NCI-H1694 (cell line): ENCODE results near the gene AP5B1.

ENCODE experiments used
- DNase-seq: peaks from one replicate; lab custom pipeline; 2025; lab: John Stamatoyannopoulos, UW

Gene AP5B1

DNA sequence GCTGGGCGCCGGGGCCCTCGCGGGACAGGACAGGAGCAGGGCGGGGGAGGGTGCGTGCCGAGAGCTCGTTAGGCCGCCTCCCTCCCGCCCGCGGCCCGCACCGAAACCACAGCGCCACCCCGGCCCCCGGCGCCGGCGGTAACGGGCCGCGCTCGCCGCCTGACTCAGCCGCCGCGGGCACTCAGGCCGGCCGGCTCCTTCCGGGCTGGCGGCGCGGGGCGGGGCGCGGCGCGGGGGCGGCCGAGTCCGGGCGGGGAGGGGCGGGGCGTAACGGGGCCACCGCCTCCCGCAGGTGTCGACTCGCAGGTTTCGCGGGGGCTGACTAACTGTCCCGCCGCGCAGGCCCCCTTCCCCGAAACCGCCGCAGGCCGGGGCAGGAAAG, at the start of gene AP5B1:
Gene AP5B1, minus strand, starts transcription at position 207 of the 382 bp plus-strand sequence. CDS start 385 bp downstream, outside the sequence.
- DNase-seq = no peak

- no peak for DNase-seq
Measured at GRCh38 chr11:65829459-65829858, 48.7 kb upstream of the AP5B1 start.

DNA sequence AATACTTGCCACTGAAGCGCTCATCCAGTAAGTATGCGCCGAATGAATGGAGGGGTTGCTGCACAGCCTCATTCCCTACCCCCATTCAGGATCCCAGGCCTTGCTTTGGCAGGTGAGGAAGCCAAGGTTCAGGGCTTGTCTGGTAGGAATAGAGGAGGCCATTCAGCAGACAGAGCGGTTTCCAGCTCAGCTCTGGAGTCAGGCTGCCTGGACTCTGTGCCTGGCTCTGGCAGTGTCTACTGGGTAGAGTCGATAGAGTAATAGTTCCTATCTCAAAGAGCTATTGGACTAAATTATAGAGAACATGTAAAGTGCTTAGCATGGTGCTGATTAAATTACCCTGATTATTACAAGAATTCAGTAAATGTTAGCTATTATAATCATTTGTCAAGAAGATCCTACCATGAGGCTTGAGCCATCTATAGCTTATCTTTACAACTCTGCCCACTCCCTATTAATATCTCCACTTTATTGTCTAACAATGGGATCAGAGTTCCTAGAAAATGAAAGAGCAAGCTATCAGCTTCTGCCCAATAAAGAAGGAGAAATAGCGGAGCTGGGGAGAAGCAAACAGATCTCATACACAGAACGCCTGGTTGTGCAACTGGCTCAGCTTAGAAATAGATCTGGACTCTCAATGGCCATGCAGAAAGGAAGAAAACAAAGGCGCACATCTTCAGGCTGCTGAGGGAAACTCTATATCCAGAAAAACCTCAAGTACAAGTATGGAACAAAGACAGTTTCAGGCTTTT, 46.4 kb upstream of the AP5B1 start:
- no peak for DNase-seq

- DNase-seq = no peak
Measured at GRCh38 chr11:65822776-65823528, 42.2 kb upstream of the AP5B1 start.

GRCh38 chr11:65821107-65821506, 40.3 kb upstream of the AP5B1 start:
- no peak for DNase-seq

GRCh38 chr11:65817835-65818680, 37.3 kb upstream of the AP5B1 start:
- peak; percentile 66 for DNase-seq

DNA sequence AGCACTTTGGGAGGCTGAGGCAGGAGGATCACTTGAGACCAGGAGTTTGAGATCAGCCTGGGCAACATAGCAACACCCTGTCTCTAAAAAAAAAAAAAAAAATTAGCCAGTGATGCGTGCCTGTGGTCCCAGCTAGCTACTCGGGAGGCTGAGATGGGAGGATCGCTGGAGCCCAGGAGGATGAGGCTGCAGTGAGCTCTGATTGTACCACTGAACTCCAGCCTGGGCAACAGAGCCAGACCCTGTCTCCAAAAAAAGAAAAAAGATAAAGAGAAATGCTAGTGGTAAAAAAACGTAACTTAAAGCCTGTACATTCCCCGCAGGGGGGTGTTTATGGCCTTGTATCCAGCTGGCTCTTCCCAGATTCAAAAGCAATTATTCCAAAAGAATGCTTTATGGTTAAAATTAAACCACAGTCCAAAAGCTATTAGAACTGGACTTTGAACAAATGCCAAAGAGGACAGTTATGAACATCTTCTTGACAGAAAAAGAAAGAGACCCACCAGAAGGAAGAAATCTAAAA, 36.6 kb upstream of the AP5B1 start:
- DNase-seq = no peak

DNA sequence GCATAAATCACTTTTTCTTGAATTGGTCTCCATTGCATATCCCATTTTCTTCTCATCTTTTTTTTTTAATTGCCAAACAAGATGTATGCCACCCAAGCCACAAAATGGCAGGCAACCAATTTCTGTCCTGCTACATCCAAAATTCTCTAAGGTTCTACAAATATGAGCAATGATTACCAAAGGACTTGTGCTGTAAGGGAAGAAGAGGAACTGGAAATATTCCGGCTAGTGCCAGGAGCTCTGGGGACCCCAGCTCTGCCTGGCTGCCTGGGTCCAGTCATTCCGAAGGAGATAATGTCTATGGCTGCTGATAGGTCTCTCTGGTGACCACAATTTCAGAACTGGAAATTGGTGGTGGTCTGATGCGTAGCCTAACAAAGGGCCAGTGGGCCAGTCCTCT, 35.9 kb upstream of the AP5B1 start:
- no peak for DNase-seq

GRCh38 chr11:65814986-65815565, 34.3 kb upstream of the AP5B1 start:
- DNase-seq = no peak

- DNase-seq = no peak
Measured at GRCh38 chr11:65814131-65814985, 33.6 kb upstream of the AP5B1 start.

- DNase-seq = no peak
Measured at GRCh38 chr11:65811764-65812475, 31.1 kb upstream of the AP5B1 start.

DNA sequence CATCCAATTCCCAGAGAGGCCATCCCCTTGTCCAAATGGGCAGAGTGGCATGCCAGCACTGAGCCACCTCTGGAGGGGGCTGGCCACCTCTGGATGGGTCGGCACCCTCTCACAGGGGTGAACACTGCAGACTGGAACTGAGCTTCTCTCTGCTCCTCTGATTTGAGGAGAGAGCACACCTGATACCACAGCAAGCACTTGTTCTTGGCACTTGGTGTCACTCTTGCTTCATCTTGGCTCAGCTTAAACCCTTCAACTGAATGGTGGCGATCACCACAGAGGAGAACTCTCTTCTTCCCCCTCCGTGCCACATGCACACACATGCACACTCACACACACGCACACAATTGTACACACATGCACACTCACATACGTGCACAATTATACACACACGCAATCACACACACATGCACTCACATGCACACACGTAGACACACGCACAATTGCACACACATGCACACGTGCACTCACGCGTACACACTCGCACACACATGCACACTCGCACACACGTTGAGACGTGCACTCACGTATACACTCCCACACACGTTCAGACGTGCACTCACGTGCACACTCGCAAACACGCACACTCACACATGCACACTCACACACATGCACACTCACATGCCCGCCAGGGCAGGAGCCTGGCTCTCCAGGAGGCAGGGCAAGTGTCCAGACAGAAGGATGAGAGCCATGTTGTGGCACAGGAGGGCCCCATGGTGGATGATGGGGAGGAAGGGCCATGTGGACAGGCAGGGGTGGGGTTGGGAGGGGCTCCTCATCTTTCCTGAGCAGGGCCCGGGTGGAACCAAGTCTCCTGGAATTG, 29.5 kb upstream of the AP5B1 start:
- DNase-seq = no peak

- DNase-seq = no peak
Measured at GRCh38 chr11:65809496-65809895, 28.7 kb upstream of the AP5B1 start.

DNA sequence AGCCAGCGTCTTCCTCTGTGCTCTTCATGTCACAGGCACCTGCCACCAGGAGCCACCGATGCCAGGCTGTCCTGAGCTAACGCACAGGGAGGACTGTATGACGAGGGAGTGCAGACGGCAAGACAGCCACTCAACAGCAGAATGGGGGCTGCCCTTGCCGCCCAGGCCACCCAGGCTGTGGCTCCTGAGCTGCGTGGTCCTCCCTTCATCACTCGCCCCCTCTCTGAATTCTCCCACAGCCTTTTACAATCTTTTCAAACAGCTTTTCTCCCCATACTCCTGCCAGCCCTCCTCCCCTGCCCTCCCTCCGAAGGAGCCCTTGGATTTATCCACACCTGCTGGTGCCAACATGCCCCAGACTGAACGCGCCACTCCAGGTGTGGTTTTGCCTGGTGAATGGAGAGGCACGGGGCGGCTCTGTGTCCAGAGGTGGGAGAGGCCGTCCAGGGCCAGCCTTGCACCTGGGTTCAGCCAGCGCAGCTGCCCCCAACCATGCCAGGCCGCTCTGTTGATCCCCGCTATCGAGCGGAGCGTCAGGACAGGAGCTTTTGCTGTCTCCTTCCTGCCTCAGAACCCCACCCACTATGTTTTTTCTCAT, 28.1 kb upstream of the AP5B1 start:
- DNase-seq = no peak

DNA sequence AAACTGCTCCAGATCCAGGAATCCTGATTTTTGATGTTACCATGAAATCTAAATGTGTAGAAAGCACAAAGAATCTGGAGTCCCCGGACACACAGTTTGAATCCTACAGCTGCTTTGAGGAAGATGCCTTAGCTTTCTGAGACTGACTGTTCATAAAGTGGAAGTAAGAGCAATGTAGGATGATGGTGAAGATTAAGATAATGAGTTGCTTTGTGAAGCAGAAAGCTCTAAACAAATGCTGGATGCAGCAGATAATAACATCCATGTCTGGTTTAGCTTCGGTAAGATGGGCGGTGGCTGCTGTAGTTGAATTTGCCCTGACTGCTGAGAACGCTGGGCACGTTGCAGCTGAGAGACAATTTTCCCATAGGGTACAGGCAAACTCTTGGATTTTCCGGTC, 26.2 kb upstream of the AP5B1 start:
- DNase-seq = no peak

DNA sequence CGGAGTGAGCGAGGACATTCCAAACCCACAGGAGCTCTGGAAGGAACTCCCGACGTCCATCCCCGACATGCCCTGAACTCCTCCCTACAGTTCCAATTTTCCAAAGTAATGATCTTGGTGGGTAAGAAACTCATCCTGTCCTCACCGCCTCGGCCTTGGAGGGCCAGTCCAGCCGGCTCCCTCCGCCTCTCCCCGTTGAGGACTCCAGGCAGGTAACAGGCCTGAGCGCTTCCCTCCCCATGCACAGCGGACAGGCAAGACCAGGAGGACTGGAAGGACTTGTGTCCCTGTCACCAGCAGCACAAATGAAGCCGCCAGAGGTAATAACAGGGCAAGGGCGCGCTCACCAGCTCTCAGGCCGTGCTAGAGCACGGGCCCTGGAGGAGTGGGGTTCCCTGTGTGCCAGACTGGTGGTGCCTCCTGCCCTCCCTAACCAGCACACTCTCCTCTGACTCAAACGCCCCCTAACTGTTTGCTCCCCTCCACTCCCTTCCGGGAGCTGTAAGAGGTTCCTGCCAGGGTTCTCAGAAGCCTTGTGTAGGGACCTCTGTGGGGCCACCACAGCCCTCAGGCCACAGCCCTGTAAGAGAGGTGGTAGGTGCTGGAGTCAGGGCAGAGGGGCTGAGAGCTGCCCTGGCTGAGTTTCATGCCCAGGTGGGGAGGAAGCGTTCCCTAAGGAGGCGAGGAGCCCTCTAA, 23.2 kb upstream of the AP5B1 start:
- DNase-seq = no peak

GRCh38 chr11:65802841-65803240, 22.1 kb upstream of the AP5B1 start:
- DNase-seq = no peak
